ENCODE results near the gene RFX8.
"Not testable (repeated sequence)": the region's sequence is repeated elsewhere in the genome, so short reads cannot be mapped to it uniquely, and the experiment has no call there.

The RFX8 gene

DNA sequence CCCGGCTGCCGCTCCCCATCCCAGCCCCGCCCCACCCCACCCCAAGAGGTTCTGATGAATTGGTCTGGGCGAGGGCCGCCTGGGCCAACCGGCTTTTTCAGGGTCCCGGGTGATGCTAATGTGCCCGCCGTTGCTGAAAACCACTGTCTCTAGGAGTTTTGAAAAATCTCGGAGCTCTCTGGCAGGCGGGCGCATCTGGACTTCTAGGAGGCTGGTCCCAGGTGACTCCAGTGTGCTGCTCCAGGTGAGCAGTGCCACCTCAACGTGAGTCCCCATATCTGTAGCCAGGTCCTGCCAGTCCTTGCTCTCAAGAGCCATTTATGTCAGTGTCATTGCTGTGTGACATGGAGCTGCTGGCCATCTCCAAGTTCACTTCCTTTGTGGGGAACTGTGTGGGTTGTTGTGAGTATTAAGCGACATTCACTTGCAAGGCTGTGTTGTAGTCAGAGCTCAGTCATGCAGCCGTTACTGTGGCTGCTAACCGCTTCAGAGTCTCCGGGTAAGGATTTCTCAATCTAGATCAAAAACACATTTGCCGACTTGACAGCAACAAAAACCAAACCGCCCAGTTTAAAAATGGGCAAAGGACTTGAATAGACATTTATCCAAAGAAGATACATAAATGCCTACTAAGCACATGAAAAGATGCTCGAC is at the start of gene RFX8:
TSS of gene RFX8 (minus strand) at position 382 of the 654 bp plus-strand sequence. CDS start 8,264 bp downstream, outside the sequence.
- peak; percentile 95 for DNase-seq (ENCODE audit: low read depth)

DNA sequence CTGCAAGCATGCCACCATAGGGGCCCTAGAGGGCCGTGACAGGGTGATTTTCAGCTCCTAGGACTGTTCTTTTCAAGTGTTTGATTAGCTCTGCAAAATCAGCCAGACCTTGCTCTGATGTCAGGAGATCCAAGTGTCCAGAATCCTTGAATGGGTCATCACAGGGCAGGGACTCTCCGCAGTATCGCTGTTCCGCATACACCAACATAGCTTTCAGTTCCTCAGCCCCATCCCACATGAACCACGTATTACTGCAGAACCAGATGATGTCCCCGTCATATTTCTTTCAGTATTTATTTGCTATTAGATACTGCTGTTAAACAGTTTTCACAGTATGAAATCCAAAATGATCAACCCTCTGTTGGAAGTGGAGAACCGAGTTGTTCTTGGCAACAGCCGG is 46.6 kb upstream of the RFX8 start:
- no peak for DNase-seq (ENCODE audit: low read depth)

DNA sequence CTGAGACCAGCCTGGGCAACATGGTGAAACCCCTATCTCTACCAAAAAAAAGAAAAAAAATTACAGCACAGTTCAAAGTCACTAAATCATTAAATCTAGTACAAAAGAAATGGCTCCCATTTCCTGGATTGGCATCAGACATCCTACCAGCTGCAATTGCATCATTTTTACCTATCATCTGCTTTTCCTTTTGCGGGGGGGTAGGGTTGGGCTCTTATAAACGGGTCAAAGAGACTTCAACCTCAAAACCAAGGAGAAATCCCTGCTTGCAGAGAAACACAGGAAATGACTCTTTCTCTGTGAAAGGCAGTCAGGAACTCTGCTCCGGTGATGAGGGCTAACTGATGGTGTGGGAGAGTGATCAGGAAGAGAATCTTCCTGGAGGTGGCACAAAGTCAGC is 45.3 kb upstream of the RFX8 start:
- DNase-seq (ENCODE audit: low read depth), result peak; percentile 71

DNA sequence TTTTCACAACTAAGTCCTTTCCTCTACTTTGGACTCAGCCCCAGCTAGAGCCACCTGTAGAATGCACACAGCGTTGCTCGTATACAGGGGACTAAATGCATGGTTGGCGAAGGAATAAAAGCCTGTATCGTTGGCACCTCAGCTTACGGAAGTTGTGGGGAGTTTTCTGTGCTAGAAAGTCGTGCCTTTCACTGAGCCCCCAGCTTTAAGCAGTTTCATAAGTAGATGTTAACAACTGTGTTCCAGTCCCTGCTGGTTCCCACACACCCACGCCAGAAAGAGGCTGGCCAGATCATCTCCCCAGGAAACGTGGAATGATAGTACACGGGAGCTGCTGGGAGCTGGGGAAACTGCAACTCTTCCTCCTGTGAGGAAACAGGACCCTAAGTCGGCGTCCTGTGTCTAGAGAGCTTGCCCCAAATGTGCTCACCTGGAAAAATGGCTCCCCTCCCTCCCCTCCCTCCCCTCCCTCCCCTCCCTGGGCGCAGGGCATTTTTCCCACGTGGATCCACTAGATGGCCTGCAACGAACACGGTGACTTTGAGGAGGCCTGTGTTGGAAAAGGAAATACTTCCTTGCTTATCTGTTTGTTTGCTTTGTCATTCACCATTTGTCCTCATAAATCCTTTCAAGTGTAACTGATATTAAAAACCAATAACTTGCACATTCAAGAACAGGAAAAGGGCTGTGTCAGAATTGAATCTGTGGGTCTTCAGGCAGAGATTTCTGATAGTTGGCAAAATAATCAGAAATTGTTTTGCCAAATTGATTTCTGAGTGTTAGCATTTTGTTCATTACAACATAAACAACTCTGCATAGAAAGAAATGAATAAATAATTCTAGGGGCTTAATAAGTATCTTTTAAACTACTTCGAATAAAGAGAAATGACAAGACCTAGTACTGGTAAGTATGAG is 43.9 kb upstream of the RFX8 start:
- peak; percentile 68 for DNase-seq (ENCODE audit: low read depth)

DNA sequence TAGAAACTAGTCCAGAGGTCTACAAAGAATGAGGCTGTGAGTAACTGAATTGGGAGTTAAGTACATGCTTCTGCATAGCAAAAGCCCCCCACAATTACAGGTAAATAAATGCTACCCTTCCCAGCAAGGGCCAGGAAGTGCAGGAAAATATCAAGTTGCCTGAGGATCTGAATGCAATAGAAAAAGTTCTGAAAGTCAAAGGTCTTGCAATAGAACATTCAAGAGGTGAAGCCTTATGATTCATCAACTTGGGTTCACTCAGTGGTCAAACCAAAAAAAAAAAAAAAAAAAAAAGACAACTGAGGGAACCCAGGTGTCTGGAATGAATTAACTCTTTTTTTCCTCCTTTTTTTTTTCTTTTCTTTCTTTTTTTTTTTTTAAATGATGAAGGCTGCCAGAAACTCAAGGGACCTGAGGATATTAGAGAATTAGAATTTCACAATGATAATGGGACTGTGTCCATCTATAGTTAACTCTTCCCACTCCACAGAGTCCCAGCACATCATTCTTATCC is 42.9 kb upstream of the RFX8 start:
- DNase-seq (ENCODE audit: low read depth), result peak; percentile 73

DNA sequence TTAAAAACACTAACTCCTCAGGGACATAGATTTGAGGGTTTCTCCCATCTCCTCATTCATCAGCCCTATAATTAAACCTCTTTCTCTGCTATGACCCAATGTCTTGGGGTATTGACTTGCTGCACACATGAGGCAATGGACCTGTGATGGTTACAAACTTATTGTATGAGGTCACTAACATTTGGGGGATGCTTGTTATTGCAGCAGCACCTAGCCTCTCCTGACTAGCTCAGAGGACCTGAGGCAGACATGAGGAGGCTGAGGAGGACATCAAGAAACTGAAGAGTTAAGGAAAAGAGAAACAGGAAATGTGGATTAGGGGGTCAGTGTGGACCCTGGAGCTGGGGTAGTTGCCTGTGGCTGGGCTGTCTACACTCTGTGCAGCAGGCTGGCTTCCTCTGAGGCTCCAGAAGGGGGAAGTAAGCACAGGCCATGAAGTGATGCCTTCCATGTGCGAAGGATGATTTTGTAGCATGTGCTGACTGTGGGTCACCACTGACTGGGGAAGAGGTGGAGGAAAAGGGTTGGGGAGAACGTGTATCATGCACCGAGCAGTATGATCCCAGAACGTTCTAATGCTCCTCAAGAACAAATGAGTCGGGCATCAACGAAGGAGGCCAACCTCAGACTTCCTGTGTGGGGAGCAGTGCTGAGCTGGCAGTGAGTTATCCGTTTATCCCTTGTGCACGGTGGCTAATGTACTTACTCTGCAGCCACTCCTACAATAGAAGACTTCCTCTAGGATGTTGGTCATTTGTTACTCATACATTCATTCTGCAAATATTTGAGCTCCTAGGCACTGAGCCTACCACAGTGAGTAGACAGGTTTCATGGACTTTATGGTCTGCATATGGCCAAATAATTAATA is 42.1 kb upstream of the RFX8 start:
- peak; percentile 92 for DNase-seq (ENCODE audit: low read depth)

DNA sequence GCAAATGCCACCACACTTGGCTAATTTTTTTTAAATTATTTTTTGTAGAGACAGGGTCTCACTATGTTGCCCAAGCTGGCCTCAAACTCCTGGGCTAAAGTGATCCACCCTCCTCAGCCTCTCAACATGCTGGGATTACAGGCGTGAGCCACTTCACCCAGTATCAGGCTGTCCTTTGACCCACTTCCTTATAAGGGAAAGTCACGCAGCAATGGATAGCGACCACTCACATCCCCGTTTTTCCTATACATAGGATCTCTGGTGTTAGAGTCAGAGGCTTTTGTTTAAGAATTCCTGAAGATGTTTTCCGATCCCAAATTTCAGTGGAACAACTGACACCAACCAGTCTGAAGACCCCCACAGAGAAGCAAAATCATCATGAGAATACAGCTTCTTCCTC is 41.4 kb upstream of the RFX8 start:
- DNase-seq (ENCODE audit: low read depth), result no peak

DNA sequence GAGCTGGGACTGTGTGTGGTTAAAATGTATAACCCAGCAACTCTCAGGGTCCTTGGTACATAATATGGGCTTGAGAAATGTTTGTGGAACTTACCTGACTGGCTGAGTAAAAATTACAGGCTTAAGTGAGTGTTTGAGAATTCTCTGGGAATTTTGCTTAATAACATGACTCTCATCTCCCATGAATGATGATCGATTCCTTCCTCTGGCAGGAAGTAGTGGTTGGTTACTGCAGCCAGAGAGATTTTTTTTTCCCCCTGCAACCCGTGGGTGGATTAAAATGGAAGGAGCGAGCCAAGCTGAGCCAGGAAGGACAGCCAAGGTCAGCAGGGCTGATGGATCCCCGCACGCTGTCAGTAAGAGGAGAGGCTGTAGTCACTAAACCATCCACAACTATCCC is 40.6 kb upstream of the RFX8 start:
- peak; percentile 75 for DNase-seq (ENCODE audit: low read depth)

DNA sequence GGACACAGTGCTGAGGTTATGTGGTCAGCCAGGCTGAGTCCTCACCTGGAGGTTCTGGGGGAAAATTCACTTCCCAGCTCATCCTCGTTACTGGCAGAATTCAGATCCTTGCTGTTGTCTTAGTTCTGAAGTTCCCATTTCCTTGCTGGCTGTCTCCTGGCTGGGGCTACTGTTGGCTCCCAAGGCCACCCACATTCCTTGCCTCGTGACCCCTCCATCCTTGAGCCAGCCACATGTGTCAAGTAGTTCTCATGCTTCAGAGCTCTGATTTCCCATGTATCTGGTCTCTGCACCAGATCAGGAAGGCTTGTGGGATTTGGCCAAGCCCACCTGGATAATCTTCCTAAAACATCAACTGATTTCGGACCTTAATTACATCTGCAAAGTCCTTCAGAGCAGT is 38.1 kb upstream of the RFX8 start:
- no peak for DNase-seq (ENCODE audit: low read depth)

DNA sequence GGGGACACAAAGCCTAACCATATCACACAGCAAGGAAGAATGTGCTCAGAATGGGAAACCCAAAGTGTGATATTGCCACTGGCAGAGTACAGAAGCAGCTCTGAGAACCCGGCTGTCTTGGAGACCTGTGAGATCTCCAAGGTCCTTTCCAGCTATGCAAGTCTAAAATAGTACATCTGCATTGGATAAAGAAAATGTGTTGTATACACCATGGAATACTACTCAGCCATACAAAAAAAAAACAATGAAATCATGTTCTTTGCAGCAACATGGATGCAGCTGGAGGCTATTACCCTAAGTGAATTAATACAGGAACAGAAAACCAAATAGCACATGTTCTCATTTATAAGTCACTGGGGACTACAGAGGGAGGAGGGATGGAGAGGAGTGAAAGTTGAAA is 36.5 kb upstream of the RFX8 start:
- DNase-seq (ENCODE audit: low read depth), result no peak

DNA sequence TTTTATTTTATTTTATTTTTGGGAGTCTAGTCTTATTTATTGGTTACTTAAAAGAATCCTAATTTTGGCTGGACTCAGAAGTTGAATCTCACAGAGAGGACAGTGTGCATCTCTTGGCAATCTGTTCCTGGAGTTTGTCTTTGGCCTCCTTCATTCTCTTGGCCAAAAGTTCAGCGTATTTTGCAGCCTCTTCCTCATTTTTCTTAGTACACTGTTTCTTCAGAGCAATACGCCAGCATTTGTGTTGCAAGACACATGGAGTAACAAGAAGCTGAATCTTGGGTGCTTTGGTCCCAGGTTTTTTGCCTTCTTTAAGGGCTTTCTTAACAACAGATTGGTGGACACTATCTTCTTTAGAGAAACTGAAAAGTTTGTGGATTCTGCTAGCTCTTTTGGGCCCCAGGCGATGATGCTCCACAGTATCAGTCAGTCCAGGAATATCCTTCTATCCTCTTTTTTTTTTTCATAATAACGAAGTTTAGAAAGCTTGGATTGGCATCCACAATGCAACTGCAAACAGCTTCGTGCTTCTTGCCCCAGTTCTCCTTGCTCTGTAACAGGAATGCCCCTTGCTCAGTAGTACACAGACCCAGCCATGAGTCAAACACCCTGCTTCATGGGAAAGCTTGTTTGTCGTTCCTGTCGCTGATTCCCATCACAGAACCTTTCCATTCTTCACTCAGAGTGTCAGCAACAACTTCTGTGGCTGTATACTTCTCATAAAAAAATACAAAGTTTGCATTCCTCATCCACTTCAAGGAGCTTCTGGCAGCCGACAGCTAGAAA is 34.8 kb upstream of the RFX8 start:
- peak; percentile 28 for DNase-seq (ENCODE audit: low read depth)

DNA sequence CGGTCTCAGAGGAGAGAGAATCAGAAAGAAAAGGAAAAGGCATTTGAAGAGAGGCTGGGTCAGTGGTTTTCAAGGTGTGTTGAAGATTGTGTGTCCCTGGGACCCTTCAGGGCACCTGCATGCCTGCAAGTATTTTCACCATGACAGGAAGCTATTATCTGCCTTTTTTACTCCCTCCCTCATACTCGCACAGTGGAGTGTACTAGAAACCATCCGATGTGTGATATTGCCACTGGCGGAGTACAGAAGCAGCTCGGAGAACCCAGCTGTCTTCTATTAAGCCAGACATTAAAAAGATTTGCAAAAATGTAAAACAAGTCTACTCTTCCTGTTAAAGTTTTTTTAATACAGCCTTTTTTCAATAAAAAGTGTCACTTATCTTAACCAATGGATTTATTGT is 33.7 kb upstream of the RFX8 start:
- no peak for DNase-seq (ENCODE audit: low read depth)

DNA sequence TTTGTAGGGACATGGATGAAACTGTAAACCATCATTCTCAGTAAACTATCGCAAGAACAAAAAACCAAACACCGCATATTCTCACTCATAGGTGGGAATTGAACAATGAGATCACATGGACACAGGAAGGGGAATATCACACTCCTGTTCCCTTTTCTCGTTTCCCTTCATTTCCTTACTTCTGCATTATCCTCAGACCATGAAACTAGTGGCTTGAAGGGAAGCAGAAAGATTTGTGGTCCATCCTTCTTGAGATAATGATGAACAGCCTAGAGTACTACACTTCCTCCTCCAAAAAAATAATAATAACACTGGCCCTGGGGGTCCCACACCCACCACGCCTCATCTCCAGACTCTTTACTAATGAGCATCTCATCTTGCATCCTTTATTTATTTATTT is 30.4 kb upstream of the RFX8 start:
- not testable (repeated sequence) for DNase-seq (ENCODE audit: low read depth)

DNA sequence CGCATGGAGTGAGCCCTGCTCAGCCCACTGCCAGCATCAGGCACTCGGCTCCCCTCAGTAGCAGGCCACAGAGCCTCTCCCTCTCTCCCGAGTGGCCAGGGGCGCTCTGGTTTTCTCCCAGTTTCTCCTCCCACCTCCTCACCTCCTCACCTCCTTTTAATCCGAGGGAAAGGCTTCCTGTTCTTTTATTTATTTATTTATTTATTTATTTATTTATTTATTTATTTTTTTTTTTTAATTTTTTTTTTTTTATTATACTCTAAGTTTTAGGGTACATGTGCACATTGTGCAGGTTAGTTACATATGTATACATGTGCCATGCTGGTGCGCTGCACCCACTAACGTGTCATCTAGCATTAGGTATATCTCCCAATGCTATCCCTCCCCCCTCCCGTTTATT is 29.8 kb upstream of the RFX8 start:
- DNase-seq (ENCODE audit: low read depth), result not testable (repeated sequence)

DNA sequence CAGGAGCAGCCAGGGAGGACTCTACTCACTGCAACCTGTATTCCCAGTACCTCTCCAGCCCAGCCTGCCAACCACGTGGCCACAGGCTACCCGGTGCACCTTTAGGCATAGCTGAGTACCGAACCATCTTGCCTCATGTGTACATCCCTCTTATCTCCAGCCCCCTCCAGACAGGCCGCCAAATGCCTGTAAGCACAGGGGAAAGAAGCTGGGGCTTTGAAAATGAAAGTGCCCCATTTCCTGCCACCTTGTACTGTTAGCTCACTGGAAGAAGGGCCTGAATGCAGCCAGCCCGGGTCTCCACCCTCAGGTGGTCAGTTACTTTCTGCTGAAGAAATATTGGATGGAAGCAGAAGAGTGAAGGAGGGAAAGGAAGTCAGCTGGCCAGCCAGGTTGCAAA is 27.2 kb upstream of the RFX8 start:
- no peak for DNase-seq (ENCODE audit: low read depth)

DNA sequence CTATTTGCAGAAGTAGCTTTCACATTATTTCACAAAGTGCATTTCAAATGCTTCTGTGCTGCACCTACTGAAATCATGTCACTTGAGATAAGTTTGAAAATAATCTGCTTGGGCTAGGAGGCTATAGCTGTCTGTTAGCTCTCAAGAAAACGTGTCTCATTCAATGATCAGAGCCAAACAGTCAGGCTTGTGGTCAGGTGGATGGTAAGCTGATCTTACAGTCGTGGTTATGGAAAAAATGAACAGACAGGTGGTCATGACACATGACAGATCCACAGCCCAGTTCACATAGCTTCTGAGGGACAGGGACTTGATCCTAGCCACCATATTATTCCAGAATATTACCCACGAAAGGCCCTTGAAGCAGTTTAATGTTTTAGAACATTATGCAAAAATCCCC is 26.5 kb upstream of the RFX8 start:
- peak; percentile 66 for DNase-seq (ENCODE audit: low read depth)

DNA sequence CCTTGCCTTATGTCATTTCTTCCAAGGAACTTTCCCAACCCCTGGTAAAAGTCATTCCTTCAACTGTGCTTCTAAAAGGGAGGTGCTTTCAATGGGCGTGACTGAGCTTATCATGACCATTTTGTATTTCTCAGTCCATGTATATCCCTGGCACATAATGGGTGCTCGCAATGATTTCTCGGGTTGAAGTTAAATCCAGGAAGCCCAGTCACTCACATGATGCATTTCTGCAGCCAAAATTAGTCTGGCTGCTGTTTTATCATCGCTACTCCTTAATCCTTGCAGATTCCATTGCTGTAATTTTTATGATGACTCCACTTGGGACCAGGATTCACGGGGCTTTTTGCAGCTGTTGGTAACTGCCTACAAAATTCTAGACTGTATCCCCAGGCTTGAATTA is 25.9 kb upstream of the RFX8 start:
- peak; percentile 68 for DNase-seq (ENCODE audit: low read depth)

DNA sequence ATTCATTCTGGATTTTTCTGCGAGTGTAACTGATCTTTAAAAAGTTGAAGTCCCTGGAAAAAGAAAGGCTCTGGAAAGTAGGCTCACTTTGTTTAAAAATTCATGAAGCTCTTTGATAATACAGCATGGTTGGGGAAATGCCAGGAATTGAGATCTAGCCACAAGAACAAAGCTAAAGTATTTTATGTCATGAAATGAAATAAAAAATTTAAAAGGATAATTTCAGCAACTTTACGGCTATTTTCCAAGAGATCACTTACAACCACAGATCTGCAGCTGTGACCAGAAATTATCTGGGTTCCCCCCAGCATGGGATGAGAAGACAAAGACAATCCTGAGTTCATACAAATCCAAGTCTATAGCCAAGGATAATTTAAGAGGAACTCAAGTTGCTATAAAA is 25.3 kb upstream of the RFX8 start:
- peak; percentile 81 for DNase-seq (ENCODE audit: low read depth)

DNA sequence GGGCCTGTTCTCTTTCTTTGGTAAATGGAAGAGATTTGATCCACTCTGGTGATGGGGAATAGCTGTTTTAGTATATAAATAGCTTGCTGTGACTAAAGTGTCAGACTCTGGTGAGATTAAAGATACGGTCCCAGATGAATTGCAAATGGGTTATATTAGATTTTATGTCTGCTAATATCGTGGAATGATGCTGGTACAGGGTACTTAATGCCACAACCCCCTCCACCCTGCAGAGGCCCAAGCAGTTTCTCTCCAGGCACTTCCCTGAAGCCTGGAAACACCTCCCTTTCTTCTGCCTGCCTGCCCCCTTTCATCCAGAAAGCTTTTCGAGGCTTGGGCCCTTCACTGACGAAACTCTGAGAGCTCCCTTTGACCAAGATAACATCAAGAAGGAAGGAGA is 21.4 kb upstream of the RFX8 start:
- no peak for DNase-seq (ENCODE audit: low read depth)

DNA sequence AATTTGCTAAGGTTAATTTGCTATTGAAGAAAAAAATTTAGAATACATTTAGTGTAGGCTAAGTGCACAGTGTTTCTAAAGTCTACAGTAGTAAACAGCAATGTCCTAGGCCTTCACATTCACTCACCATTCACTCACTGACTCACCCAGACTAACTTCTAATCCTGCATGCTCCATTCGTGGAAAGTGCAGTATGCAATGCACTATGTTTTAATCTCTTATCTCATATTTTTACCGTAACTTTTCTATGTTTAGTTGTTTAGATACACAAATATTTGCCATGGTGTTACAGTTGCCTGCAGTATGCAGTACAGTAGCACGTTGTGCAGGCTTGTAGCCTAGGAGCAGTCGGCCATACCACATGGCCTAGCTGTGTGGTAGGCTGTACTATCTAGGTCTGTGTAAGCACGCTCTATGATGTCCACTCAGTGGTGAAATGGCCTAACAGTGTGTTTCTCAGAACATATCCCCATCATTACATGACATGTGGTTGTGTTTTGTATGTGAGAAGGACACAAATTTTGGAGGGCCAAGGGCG is 18.1 kb upstream of the RFX8 start:
- peak; percentile 46 for DNase-seq (ENCODE audit: low read depth)

DNA sequence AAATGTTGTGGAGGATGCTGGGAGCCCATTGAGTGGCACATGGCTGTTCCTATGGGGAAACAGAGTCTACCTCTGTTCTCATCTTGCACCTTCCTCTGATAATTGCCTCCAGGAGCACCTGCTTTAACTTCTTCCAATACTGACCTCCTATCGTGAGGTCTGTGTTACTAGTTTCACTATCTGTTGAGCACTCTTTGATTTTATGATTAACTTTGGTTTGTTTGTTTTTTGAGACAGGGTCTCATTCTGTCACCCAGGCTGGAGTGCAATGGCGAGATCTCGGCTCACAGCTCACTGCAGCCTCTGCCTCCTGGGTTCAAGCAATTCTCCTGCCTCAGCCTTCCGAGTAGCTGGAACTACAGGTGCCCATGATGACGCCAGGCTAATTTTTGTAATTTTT is 12.1 kb upstream of the RFX8 start:
- no peak for DNase-seq (ENCODE audit: low read depth)

All from iris pigment epithelial cell (primary cell).